Activated CD8-positive, alpha-beta T cell treated with anti-CD3 and anti-CD28 coated beads for 36 hours (primary cell): ENCODE results near the gene G6PD. TPM values are rescaled to one million over a fixed set of nuclear protein-coding genes. Genes with fewer than 3 reads are reported as not detected.
A peak's percentile ranks its signal among the peaks of the same experiment; 100 is the strongest.

Experiments used
- ATAC-seq: fragments of 200-7000 bp; cut with Tn5 transposase; one replicate; pipeline ENCODE4 v1.10.0; 2021; ENCODE audit warnings: mild to moderate bottlenecking, moderate library complexity
- CTCF ChIA-PET: fragments of 350-600 bp; sonication (Branson Sonifier 250); formaldehyde crosslinking; loops from one replicate; lab custom pipeline; 2021; ENCODE audit warnings: antibody characterized with exemption; lab: Charles Lee
- POLR2A ChIA-PET: fragments of 350-600 bp; sonication (Branson Sonifier 250); formaldehyde crosslinking; loops from one replicate; lab custom pipeline; 2021; ENCODE audit warnings: antibody characterized with exemption; lab: Charles Lee
- DNase-seq: peaks from one replicate; pipeline ENCODE4 v3.0.0-alpha.2; 2020
- H3K27ac Mint-ChIP-seq: one replicate; pipeline ENCODE4 v1.8.0; 2021; ENCODE audit warnings: mild to moderate bottlenecking, mixed read lengths
- H3K27me3 Mint-ChIP-seq: one replicate; pipeline ENCODE4 v1.8.0; 2021; ENCODE audit warnings: mixed read lengths
- H3K36me3 Mint-ChIP-seq: one replicate; pipeline ENCODE4 v1.8.0; 2021; ENCODE audit warnings: low read depth, mixed read lengths
- H3K4me1 Mint-ChIP-seq: one replicate; pipeline ENCODE4 v1.8.0; 2021; ENCODE audit warnings: low read depth, mixed read lengths
- H3K4me3 Mint-ChIP-seq: one replicate; pipeline ENCODE4 v1.8.0; 2021; ENCODE audit warnings: mild to moderate bottlenecking, moderate library complexity, mixed read lengths
- H3K9me3 Mint-ChIP-seq: one replicate; pipeline ENCODE4 v1.8.0; 2021; ENCODE audit warnings: mixed read lengths
- CTCF ChIP-seq: fragments of 200-600 bp; IDR thresholded peaks from one replicate; pipeline ENCODE4 v1.8.0; 2022; ENCODE audit warnings: antibody characterized with exemption, mild to moderate bottlenecking
- intact Hi-C: fragments of 100-400 bp; cut with micrococcal nuclease; formaldehyde crosslinking; loops from one replicate; pipeline ENCODE4 v1.10.0; 2022
- total RNA-seq, 2 experiments: library from RNA; stranded (reverse); gene quantifications; one replicate each; pipeline ENCODE4 v1.2.3, GENCODE V29; 2021

Gene G6PD
- total RNA-seq, 2 experiments from 2014 or later, result 88.4 to 92.5 TPM

DNA sequence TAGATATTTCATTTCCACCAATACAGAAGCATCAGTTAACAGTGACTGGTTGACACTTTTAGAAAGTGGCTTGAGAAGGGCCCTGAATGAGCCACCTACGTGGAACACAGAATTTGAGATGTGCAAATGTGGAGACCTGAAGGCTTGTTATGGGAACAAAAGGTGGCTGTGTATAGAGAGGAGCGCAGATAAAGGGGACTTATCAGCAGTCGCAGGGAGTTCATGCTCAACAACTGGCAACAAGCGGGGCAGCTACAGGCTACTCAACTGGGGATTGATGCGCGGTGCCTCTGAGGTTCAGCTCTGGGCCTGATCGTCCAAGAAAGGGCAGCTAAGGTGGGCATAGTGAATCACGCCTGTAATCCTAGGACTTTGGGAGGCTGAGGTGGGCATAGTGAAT is 27.3 kb downstream of the G6PD start:
- Mint-ChIP-seq H3K4me3 (no peak overlapping the region), H3K4me1 (peaks cover 7% of the 10 kb centered on the region), H3K27me3 (no peaks in the 10 kb centered on the region), H3K36me3 (peaks cover 4% of the 10 kb centered on the region), H3K27ac (no peak overlapping the region), H3K9me3 (no peaks in the 10 kb centered on the region)
- no peak for DNase-seq
- ChIA-PET CTCF (no interaction called here), POLR2A (no interaction called here)
- ATAC-seq, result no peak
- TF ChIP-seq CTCF, result no peak
- intact Hi-C loops, result no loop called here

GRCh38 chrX:154517101-154517781 is 29.4 kb downstream of the G6PD start:
- CTCF ChIA-PET, result interaction anchor here (1.0 to 1.4 kb wide), 2 partner anchors 10 to 25 kb away, joined by 4 read pairs; no protein-coding TSS in a partner anchor

DNA sequence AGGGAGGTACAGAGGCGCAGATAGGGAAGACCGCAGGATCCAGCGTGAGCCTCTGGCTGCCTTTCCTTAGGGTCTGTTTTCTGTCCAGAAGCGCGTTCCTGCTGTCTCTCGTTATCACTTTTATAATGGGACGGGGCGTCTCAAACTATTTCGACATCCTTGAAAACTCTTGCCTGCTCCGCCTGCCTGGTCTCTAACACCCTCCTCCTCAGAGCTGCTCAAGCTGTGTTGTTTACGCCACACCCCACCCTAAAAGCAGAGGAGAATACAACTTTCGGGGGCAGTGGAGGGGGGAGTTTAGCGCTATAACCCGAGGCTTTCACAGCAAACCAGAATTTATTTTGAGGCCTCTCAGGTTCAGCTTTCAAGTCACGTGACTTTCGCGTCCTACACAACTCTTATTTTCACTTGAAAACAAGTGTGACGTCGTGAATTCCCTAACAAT is 30.0 kb downstream of the G6PD start:
- peaks cover 23% of the 10 kb centered on the region for H3K4me1 Mint-ChIP-seq
- H3K9me3 Mint-ChIP-seq, result no peaks in the 10 kb centered on the region
- H3K27ac Mint-ChIP-seq, result peak overlapping the region; percentile 92
- DNase-seq, result peak; percentile 12
- intact Hi-C loops, result no loop called here
- H3K36me3 Mint-ChIP-seq, result peaks cover 13% of the 10 kb centered on the region
- no peak for TF ChIP-seq CTCF
- POLR2A ChIA-PET, result interaction anchor here (1.0 to 1.7 kb wide), 3 partner anchors 17 to 32 kb away, joined by 3 to 5 read pairs (median 4); partner anchors contain the start of gene SLC10A3
- H3K4me3 Mint-ChIP-seq, result peak overlapping the region; percentile 82
- H3K27me3 Mint-ChIP-seq, result no peaks in the 10 kb centered on the region
- CTCF ChIA-PET, result interaction anchor here (1.0 to 1.4 kb wide), 2 partner anchors 11 to 25 kb away, joined by 4 read pairs; no protein-coding TSS in a partner anchor
- ATAC-seq, result no peak

More at GRCh38 chrX:154517101-154517781, 29.4 kb downstream of the G6PD start:
- no peak overlapping the region for H3K27ac Mint-ChIP-seq
- H3K4me1 Mint-ChIP-seq, result peaks cover 19% of the 10 kb centered on the region
- peaks cover 10% of the 10 kb centered on the region for H3K36me3 Mint-ChIP-seq
- intact Hi-C loops, result no loop called here
- H3K9me3 Mint-ChIP-seq, result no peaks in the 10 kb centered on the region
- POLR2A ChIA-PET, result interaction anchor here (1.0 kb wide), 2 partner anchors 27 to 32 kb away, joined by 3 to 5 read pairs; partner anchors contain the start of gene SLC10A3
- TF ChIP-seq CTCF, result no peak
- H3K4me3 Mint-ChIP-seq, result no peak overlapping the region
- DNase-seq (no peak), ATAC-seq (no peak)
- H3K27me3 Mint-ChIP-seq, result no peaks in the 10 kb centered on the region

DNA sequence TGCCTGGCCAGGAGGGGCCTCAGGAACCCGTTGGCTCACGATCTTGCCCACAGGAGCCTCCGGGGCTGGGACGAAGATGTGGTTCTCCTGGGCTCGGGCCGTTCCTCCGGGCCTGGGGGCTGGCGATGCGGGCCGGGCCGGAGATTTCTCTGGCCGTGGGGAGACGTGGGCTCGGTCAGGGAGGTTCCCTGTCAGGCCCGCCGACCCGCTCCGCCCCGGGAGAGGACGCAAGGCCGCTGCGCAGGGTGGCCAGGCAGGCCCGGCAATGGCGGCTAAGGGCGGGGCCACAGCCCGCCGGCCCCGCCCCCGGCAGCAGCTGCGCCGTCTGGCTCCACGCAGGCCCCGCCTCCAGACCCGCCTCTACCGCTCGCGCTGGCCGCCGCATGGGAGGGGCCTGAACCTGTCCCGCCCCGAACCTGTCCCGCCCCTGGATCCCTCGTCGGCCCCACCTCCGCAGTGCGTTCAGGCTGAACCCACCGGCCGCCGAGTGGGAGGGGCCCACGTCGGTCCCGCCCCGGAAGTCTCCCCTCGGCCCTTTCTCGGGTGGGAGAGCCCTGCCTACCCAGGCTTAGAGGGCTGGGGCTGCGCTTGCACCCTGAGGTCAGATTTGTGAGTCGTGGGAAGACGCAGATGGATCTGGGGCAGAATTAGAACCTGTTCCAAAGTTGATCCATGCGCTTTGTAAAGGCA is 30.5 kb downstream of the G6PD start, which contains the start of gene FAM3A:
Gene FAM3A (minus strand): TSS at position 267 of the 690 bp plus-strand sequence. CDS start 460 bp downstream, outside the sequence.
- Mint-ChIP-seq H3K27me3 (no peaks in the 10 kb centered on the region), H3K9me3 (no peaks in the 10 kb centered on the region), H3K36me3 (peaks cover 14% of the 10 kb centered on the region), H3K27ac (peak within 1 kb of the TSS; percentile 92), H3K4me1 (peaks cover 29% of the 10 kb centered on the region), H3K4me3 (peak within 1 kb of the TSS; percentile 82)
- peak; percentile 93 for DNase-seq
- ChIA-PET POLR2A (interaction anchor here (1.0 to 1.7 kb wide), 5 partner anchors 16 to 31 kb away, joined by 3 to 5 read pairs (median 3); partner anchors contain the start of genes G6PD, SLC10A3 and UBL4A), CTCF (interaction anchor here (1.4 kb wide), 1 partner anchor 24 kb away, joined by 4 read pairs; no protein-coding TSS in a partner anchor)
- TF ChIP-seq CTCF, result no peak
- intact Hi-C loops, result no loop called here
- peak; percentile 99 for ATAC-seq
